ENCODE measurements around the gene LIMCH1.

The LIMCH1 gene

DNA sequence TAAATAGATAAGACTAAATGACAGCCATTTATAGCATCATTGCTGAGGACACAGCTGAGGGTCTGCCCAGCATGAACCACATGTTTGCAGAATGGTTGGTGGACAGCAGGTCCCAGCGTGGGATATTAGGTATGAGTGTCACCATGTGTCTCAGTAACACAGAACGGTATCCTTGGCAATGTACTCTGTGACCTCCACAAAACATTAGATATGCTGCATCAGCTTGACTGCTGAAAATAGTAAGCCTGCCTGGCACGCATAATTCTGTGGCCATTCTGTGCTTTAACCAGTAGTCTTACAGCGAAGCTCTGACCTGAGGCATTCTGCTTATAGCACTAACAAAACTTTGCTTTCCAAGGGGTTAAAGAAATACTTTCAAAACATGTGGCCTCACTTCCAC is 32.0 kb downstream of the LIMCH1 start:
- no peak for DNase-seq

DNA sequence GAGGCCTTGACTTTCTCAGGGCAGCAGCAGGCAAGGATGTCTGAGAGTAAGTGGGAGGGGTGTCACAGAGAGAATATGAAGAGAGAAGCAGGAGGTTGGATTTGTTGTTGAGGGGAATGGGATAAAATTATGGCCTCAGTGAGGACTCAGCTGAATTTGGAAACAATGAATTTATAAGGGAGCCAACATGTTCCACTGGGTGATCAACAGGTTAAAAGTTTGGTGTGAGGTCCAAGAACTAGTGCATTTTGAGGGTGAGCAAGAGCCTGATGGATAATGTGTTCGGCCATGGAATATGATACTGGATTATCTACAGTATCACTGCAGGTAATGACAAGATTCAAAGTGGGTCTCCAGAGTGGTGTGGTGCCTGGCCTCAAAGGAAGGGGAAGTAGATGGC is 33.5 kb downstream of the LIMCH1 start:
- DNase-seq, result no peak

DNA sequence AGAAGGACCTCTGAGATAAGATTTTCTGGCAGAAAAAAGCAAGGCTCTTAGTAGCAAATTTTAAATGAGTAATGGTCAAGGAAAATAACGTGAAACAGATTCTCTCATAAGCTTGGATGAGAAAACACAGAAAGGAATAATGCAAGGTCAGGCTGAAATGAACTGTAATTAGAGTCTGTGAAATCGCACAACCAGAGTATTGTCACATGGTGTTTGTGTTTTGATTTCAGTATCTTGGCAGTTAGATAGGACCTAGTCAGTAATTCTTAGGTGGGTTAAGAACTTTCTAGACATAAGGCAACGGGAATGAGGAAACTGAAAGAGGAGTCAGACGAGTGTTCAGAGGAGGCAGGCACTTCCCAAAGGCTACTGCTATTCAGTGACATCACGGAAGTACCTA is 34.6 kb downstream of the LIMCH1 start:
- DNase-seq, result no peak

DNA sequence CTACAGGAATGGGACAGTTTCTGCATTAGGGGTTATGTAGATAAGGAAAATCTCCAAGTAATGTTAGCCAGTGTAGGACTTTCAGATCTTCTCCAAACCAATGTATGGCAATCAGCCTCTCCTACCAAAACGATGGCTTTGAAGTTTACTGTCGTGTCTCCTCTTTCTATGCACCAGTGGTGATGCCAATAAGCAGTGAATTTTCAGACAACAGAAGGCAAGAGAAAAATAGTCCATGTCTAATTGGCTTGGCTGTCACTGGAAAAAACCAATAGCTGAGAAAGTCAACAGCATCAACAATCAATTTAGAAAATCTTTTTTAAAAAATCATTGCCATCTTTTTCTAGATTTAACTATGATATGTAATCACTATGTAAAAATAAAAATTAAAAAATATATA is 35.0 kb downstream of the LIMCH1 start:
- no peak for DNase-seq

DNA sequence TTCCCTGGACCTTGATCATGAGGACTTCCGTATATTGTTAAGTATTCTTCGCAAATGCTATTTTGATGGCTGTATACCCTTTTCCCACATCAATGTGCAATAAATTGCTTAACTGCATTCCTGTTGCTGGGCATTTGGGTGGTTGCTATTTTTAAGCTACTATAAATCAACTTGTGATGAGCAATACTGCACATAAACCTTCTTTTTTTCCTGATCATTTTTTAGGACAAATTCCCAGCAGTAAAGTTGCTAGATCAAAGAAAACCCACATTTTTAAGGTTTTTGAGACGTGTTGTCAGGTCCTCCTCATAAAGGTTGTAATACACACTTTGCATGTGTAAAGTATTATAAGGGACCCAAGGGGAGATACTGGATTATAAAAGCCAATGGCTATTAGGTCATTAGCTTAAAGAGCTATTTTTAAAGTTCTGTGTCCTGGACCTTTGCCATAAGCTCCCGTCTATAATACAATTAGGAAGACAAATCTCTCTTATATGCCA is 35.6 kb downstream of the LIMCH1 start:
- DNase-seq, result no peak

DNA sequence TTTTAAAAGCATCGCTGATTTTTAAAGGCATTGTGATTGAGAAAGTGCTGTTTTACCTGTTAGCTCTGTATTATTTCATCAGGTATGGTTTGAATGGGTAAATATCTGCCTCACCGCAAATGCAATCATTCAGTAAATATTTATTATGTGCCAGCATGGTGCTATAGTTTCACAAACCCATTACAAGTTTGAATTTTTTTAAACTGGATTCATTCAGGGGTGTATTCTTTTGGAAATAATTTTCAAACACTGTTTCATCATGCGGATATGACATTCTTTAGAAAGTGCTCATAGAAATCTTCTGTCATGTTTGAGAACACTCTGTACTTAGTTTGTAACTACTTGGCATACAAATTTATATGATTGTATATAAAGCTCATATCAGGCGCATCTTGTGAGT is 37.2 kb downstream of the LIMCH1 start:
- DNase-seq, result no peak

DNA sequence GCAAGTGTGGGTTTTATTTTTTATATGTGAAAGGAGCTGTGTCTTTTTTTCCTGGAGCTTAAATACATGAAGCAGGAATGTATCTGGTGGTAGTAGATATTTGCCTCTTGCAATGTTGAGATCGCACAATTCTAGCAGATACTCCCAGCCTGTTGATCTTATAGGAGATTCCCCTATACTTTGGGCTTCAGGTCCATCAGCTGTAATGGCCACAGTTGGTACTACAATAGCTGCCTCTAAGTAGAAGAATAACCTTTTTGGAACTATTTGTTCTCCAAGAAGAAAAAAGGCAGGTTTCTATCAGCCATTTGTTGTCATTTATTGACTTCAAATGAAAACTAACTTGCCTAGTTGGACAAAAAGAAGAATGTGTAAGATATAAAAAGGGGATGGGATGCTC is 37.7 kb downstream of the LIMCH1 start:
- DNase-seq, result no peak

DNA sequence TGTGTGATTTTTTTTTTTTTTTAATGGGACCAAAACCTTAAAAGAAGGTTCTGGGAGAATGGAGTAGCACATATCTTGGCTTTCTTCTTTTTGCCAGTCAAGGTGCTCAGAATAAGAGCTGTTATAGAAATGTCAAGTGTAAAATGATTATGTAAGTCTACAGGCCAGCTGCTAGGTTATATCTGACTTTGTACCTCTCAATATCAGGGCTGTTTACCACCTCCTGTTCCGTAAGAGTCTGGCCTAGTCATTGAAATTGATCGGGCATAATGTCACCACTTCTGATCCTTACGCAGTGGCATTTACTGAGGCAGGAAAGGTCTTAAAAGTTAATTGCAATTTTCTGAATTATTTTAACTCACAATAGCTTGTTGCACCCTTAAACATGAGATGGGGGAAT is 41.1 kb downstream of the LIMCH1 start:
- no peak for DNase-seq

DNA sequence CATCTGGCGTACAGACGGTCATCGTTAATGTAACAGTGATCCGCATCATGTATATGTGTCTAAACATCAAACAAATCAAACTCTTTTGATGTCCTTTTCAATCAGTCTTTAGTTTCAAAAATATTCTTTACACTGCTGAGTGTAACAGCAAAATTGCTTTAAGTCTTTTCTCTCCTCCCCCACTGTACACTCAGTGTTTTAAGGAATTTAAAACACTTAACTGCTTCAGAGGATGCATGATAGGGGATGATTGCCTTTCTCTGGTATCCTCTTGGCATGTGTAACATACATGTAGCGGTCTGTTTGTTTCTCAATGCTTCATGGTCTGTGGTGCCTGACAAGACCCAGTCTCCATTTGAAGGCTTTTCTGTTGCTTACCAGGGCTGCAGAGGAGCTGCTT is 41.6 kb downstream of the LIMCH1 start:
- no peak for DNase-seq

DNA sequence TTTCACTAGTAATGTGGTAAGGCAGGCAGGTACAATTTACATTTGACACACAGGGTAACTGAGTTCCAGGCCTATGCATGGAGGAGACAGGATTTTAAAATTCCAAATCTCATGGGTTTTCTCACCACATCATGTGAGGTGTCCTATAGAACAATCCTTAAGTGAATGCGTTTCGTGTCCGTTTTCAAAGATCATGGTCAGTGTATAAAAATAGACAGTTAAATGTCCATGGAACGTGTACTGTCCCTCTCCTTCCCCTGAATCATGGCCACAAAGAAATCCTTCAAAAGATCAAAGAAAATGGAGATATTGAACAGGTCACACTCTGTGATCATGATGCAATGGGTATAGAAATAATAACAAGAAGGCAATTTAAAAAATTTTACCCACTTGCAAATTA is 42.0 kb downstream of the LIMCH1 start:
- DNase-seq, result no peak

DNA sequence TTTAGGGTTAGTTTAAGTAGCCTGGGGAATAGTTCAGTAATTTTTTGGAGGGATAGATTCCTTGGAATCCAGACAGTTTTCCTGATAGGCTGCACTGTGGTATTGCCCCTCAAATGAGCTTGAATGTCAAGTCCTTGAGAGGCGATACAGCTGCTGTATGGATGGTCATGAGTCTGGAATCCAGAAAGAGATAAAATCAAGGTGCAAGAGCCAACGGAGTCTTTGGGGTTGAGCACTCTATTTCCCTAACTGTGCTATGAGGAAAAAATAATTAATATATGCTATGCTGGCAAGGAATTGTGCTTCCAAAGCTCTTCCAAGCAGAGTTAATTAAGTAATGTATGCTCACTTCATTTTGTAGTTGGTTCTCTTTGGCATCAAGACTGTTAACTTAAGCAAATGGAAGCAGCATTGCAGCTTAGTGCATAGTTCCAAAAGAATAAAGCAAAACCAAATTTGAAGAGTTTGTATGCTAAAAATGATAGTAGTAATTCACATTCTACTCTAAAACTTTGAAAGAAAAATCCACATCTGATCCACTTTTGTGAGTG is 48.8 kb downstream of the LIMCH1 start:
- DNase-seq, result no peak

DNA sequence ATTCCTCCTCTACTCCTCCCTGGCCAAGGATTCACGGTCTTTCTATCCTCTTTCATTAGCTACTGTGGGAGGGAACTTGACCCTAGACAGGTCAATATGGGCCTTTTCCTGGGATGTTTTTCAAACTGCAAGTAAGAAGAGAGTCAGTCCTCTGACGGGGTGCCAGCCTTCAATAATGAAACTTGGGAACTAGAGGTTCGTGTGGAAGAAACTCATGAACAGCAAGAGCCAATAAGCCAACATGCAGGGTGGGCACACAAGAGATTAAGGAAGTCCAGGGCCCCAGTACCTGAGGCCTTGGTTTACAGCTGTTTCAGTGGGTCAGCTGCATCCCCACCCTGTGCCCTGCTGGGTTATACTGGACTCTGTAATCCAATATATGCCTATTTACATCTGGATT is 49.3 kb downstream of the LIMCH1 start:
- no peak for DNase-seq

DNA sequence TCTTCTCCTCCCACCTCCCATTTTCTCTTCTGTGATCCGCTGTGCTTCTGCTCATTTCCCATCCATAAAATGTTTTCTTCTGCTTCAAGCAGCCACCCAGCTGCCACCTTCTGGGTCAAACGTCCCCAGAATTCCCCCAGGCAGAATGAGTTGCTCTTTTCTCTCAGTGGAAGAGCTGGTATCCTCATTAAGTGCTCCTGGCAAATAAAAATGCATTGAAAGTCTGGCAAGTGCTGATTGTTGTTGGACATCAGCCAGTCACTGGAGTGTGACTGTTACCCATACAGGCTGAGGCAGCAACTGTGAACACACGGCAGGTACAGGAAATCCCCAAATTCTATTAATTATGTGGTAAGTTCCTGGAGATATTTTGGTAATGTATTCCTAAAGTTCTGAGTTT is 52.6 kb downstream of the LIMCH1 start:
- DNase-seq, result no peak

DNA sequence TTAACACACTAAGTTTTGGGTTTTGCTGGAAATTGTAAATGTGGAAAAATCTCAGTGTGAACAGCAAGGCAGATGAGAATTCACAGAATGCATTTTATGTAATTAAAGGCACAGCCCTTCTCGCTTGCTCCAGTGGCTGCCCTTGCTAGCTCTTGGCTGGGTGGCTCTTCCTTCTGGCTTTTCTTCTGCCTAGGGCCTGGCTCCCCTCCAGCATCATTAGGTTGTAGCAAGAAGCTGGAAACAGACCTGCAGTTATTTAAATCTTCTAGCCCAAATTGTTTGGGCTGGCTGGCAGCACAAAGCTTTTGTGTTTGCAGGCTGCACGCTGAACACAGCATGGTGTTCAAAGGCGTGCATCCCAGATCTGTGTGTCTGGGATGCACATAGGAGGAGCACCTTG is 56.5 kb downstream of the LIMCH1 start:
- DNase-seq, result no peak

DNA sequence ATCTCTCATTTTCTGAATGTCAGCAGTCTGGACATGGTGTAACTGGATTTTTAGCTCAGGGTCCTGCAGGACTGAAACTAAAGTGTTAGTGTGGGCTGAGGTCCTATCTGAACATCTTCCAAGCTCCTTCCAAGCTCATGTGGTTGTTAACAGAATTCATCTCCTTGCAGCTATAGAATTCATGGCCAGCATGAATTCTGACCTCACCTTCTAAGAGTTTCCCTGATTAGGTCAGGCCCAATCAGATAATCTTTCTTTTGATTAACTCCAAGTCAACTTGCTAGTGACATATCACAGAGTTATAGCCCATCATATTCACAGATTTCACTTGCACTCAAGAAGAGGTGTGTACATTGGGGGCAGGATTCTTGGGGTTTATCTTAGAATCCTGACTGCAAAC is 59.5 kb downstream of the LIMCH1 start:
- DNase-seq, result no peak

DNA sequence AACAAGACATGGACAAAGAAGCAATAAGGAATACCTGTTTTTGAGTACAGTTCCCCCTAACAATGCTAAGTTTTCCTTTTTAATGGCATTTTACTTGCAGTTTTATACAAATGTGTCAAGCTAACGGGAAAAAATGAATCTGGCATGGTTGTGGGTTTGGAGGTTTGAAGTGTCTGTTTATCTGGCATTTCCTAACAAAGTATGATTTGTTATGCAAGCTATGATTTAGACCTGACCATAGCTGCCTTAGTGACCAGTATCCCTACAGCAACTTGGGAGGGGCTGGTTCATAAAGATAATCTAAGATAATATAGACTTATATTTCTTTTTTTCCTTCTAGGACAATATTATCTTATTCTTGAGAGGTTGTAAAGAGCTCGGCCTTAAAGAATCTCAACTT is 60.6 kb downstream of the LIMCH1 start:
- no peak for DNase-seq

DNA sequence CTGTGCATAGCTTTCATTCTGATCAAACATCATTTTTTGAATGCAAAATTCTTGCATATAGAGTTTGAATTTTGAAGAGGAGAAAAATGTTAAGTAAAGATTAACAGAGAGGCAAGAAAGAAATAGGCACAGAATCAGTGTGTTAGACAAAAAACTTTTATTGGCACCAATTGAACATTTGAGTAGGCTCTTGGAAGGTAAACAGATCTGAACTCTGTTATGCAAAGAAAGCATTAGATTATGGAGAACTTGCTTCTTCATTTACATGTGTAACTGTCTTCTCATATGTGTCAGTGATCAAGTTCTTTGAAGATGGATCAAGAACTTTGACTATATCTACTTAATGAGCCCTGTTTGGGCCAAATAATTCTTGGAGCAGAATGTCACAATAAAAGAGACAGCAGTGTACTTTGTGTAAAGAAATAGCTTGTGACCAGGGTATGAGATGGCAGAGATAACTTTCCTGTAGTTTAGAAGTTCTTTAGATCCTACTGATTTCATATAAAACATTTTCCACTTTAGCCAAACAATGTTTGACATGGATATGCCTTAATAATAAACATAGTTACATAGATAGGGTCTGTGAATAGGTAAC is 61.3 kb downstream of the LIMCH1 start:
- no peak for DNase-seq

DNA sequence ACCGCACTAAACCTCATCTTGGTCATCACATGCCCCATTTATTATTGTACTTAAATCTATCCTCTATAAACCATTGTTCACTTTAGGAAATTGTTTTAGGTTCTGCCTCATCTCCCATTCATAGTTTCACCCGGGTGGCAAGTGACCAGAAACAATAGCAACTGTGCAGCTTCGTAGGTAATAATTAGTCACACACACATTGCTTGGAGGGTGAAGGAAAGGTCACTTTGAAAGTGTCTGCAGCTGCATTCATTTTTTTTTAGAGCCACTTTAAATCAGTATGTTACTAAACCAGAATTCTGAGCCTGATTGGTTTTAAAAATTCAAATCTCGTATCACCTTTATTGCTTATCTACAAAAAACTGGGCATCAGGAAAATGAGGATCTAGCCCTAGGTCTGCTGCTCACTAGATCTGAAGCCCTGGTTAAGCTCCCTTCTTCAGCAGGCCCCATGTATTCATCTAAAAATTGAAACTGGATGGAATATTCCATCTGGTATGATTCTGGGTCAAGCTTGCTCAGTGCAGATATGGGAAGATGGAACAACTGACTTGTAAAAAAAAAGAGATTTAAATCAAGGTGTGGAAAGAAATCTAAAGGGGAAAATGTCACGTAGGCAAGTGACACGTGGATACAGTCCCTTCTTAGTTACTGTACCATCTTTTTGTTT is 62.4 kb downstream of the LIMCH1 start:
- no peak for DNase-seq

DNA sequence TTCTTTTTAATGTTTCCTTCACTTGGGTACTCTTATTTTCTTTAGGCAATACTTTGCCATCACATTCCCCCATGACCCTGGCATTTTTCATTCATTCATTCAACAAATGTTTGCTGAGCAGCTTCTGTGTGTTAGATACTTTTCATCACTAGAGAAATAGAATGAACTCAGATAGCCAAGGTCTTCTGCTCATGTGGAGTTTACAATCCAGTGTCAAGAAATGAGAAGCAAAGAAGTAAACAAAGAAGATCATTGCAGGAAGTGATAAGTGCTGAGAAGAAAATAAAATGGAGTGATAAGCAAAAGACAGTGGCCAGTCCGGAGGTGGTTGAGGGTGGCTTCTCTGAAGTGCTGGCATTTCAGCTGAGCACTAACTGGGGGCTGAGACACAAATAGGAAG is 63.1 kb downstream of the LIMCH1 start:
- no peak for DNase-seq

DNA sequence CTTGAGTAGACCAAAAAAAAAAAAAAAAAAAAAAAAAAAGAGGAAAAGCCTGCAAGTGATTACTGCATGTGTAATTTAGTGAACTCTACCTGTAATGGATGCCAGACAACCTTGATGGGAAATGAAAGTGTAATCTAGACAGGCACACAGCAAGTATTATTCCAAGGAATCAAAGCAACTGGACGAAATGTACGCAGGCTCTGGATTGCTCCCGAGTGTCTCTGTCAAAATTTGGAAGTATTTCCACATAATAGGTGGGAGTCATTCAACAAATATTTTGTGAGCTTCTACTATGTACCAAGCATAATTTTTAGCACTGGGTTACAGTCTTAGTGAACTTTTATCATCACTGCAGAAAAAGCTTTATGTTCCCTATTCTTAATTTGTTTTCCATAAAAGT is 64.2 kb downstream of the LIMCH1 start:
- no peak for DNase-seq

DNA sequence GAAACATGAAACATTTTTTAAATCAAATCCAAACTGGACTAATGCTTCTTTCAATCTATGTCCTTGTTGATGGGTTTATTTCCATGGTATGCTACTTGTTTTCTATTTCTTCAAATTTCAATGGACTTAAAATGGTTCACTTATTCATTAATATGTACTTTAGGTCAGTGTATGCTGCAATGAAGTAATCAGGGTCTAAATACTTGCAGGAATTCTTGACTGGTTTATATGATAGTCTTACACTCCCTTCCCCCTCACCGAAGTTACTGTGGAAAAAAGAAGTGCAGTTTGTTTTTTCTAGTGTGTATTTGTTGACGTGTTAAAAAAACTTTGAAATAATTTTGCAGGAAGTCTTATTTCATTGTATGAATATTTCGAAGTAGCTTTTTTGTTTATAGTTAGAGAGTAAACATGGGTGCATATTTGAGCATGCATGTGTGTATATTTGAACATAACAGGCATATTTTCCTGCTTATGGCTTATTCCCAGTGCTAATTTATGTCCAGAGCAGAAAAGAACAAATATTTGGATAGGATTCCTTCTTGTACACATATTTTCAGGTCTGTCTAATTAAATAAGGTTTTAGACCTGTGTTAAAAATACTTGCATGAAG is 65.0 kb downstream of the LIMCH1 start:
- DNase-seq, result no peak

DNA sequence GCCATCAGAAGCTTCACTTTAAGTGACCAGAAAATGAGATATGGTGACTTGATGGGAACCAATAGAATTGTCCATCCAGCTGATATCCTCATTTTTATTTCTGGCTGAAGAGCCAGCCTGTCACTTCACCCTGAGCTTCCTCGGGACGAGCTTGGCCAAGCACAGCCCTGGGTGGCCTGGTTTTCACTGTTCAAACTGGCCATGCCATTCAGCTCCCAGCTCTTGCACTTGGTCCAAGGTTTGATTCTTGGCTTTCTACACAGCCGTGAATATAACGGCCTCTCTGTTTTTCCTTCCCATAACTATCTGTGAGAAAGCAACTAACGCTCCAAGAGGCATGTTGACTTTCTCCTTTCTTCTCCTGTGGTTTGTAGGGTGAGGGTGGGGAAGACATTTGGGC is 71.9 kb downstream of the LIMCH1 start:
- DNase-seq, result no peak

DNA sequence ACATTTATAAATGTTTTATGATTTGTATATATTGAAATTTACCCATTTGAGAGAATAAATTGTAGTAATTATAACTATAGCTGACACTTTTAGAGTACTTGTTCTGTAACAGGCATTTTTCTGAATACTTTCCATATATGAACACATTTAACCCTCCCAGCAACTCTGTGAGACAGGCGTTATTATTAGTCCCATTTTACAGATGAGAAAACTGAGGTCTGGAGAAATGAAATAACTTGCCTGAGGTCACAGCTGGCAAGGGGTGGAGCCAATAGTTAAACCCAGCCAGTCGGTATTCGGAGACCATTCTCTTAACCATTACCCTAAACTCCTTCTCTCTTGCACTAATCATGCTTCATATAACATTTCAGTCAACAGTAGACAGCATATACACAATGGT is 72.5 kb downstream of the LIMCH1 start:
- DNase-seq, result no peak

DNA sequence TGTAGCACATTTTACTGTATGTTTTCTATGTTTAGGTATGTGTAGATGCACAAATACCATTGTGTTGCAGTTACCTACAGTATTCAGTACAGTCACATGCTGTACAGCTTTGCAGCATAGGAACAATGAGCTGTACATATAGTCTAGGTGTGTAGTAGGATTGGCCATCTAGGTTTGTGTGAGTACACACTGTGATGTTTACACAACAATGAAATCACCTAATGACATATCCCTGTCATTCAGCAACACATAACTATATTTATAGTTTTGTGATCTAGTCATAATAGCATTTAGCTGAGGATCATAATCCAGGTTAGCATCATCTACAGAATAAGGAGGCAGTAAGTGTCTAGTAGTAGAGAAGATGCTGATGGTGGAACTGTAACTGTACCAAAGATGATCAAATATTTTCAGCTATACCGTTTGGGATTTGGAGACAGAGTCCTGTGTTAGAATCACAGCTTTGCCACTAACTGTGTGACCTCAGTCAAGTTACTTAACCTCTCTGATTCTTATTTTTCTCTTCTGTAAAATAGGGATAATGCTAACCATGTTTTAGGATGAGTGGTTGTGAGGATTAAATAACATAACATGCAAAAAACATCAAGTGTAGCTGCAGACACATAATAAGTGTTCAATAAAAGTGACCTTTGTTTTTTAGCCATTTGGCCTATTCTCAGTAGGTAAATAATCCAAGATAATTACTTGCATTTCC is 73.3 kb downstream of the LIMCH1 start:
- DNase-seq, result no peak
